ENCODE results near the gene BNC1. TPM values are rescaled to one million over a fixed set of nuclear protein-coding genes. Genes with fewer than 3 reads are reported as not detected.

BNC1 gene
- total and polyA plus RNA-seq, 2 of the 4 experiments (the other 2 are of a cell fraction) = 0.38 to 0.54 TPM

- H2BK120ac ChIP-seq (ENCODE audit: low read depth, low read length) = peak overlapping the region; percentile 68
- DNase-seq = no peak
- peak overlapping the region in 1 of 2 experiments; percentile 18; a peak in 1 of 4 replicates for H4K8ac ChIP-seq (ENCODE audit: low read depth in 2 of 2, low read length in 2 of 2)
- dilution Hi-C loops (cut with HindIII; ENCODE audit: low sequenced_read_pairs, unreplicated experiment) = no loop called here
- H3K4me1 ChIP-seq (ENCODE audit: control insufficient read depth, insufficient read depth, low read length) = peaks cover 13% of the 10 kb centered on the region
- H3K9me1 ChIP-seq (ENCODE audit: insufficient read depth, low read length) = peaks cover 9% of the 10 kb centered on the region; the same call in 1 of the 2 replicates
- intact Hi-C loops (cut with micrococcal nuclease) = loop anchor here (5.0 to 10.0 kb wide), 2 partner anchors 34 to 274 kb away; partner anchors contain the start of gene C15orf40
- TF ChIP-seq MXI1 (IDR thresholded peaks at IDR 0.05; ENCODE audit: borderline replicate concordance, low read depth, low read length) (no peak), NFE2L2 (IDR thresholded peaks at IDR 0.05; ENCODE audit: low read depth, low read length) (no peak), MAZ (IDR thresholded peaks at IDR 0.05; ENCODE audit: borderline replicate concordance, low read depth, low read length) (no peak), CEBPB (IDR thresholded peaks at IDR 0.05; ENCODE audit: low read depth, low read length) (no peak), CHD1 (IDR thresholded peaks at IDR 0.05; ENCODE audit: low read depth, low read length) (no peak), BHLHE40 (IDR thresholded peaks at IDR 0.05; ENCODE audit: low read depth, low read length) (no peak)
- TF ChIP-seq, protein P1, sequence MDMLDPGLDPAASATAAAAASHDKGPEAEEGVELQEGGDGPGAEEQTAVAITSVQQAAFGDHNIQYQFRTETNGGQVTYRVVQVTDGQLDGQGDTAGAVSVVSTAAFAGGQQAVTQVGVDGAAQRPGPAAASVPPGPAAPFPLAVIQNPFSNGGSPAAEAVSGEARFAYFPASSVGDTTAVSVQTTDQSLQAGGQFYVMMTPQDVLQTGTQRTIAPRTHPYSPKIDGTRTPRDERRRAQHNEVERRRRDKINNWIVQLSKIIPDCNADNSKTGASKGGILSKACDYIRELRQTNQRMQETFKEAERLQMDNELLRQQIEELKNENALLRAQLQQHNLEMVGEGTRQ (IDR thresholded peaks at IDR 0.05; ENCODE audit: low read depth, low read length) = no peak
- no peak overlapping the region for H3K9ac ChIP-seq (ENCODE audit: low read depth, low read length)
- H4K20me1 ChIP-seq (ENCODE audit: insufficient read depth, low read length) = peaks cover 7% of the 10 kb centered on the region; the same call in 1 of the 2 replicates
- H3K18ac ChIP-seq (ENCODE audit: low read depth, low read length) = peak overlapping the region; percentile 37; the same call in 1 of the 2 replicates
- CTCF ChIA-PET = interaction anchor here (1.5 kb wide), 1 partner anchor 40 kb away, joined by 4 read pairs; no protein-coding TSS in a partner anchor
- no peak overlapping the region for H3K56ac ChIP-seq (ENCODE audit: extremely low read depth, insufficient read depth, low read length)
- H2BK5ac ChIP-seq (ENCODE audit: low read depth, low read length, poor library complexity, severe bottlenecking) = peak overlapping the region; percentile 39
- peak overlapping the region; percentile 58; the same call in 1 of the 2 replicates for H2BK20ac ChIP-seq (ENCODE audit: low read depth, low read length)
- no peak overlapping the region for H3K4me2 ChIP-seq (ENCODE audit: low read depth, low read length)
- peak overlapping the region; percentile 34 for H2AK9ac ChIP-seq (replicated peaks; ENCODE audit: low read depth, low read length, poor library complexity)
- H3K4ac ChIP-seq (ENCODE audit: low read depth, low read length) = peak overlapping the region; percentile 17
- 0 out of 2 replicates have a peak overlapping the region, but pooled peaks have one; percentile 6 for H3K14ac ChIP-seq (replicated peaks; ENCODE audit: low read depth, low read length)
- no peaks in the 10 kb centered on the region; a peak in 1 of 4 replicates for H3K79me1 ChIP-seq (ENCODE audit: low read depth in 1 of 2, low read length in 2 of 2)
- in situ Hi-C loops (cut with MboI; ENCODE audit: low sequenced_read_pairs) = no loop called here
- peaks cover 24% of the 10 kb centered on the region for H3K27me3 ChIP-seq (ENCODE audit: control insufficient read depth, insufficient read depth, low read length)
- 75% methylated on average over 5 of the region's 7 CpGs; no CpG with 5 or more reads in 1 of the 2 experiments for WGBS, 2 experiments (ENCODE audit: extremely low coverage in 2 of 2, insufficient read length in 1 of 2)
- H3K27ac ChIP-seq (ENCODE audit: insufficient read depth, low read length) = no peak overlapping the region; the same call in 1 of the 2 replicates
- H2AK5ac ChIP-seq (ENCODE audit: low read depth, low read length) = peak overlapping the region; percentile 60
- ATAC-seq (ENCODE audit: low read depth) = no peak
- no peaks in the 10 kb centered on the region for H3K36me3 ChIP-seq (ENCODE audit: control insufficient read depth, insufficient read depth, low read length)
- no peak overlapping the region for H3K4me3 ChIP-seq (ENCODE audit: insufficient read depth, low read depth, low read length)
- H3K23ac ChIP-seq (ENCODE audit: low read depth, low read length) = no peak overlapping the region
- no peak overlapping the region for H2AFZ ChIP-seq (replicated peaks; ENCODE audit: low read length, poor library complexity)
- 0 out of 3 replicates have a peak overlapping the region, but pooled peaks have one; percentile 25 for H2BK15ac ChIP-seq (ENCODE audit: low read depth, low read length)
- no peak overlapping the region for H4K5ac ChIP-seq (ENCODE audit: low read depth, low read length)
- POLR2A ChIA-PET (ENCODE audit: unreplicated experiment) = no interaction called here
- H4K91ac ChIP-seq (ENCODE audit: insufficient read depth, low read depth, low read length) = peak overlapping the region; percentile 54
- no TSS peak for BruUV-seq (replicated peaks)
- peaks cover 7% of the 10 kb centered on the region; the same call in 1 of the 2 replicates for H3K9me3 ChIP-seq (ENCODE audit: control insufficient read depth, insufficient read depth, low read length)
Observed at GRCh38 chr15:83288381-83288801, 3.9 kb upstream of the BNC1 start.

Data from IMR-90 (cell line).